HG02938 (cell line): ENCODE data around the gene ELOB.

ENCODE experiments used
- ATAC-seq: cut with Tn5 transposase; IDR thresholded peaks from one replicate; pipeline ENCODE4 v1.9.1; 2021; ENCODE audit warnings: mild to moderate bottlenecking, moderate library complexity; ENCODE audit not compliant: unreplicated experiment

Gene ELOB

DNA sequence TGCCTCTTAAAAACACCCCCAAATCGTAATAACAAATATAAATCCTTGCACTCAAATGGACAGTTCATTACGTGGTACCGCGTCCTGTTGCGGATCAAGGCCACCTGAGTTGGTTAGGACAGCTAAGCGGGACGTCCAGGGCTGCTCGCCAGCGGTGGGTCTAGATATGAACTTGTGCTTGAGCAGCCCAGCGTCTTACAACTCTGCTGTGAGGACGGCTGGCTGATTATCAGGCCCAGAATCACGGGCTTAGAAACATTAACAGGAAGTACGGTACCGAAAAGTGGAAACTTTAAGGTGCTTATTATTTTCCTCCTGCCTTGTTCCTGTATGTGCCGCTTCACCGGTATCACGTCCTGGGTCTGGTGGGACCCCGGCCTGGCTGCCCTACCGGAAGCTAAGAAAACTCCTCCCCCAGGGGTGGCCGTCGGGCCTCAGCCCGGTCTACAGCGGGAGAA, 25.5 kb downstream of the ELOB start:
- ATAC-seq, result no peak

GRCh38 chr16:2749936-2750335, 27.1 kb downstream of the ELOB start:
- ATAC-seq, result no peak

DNA sequence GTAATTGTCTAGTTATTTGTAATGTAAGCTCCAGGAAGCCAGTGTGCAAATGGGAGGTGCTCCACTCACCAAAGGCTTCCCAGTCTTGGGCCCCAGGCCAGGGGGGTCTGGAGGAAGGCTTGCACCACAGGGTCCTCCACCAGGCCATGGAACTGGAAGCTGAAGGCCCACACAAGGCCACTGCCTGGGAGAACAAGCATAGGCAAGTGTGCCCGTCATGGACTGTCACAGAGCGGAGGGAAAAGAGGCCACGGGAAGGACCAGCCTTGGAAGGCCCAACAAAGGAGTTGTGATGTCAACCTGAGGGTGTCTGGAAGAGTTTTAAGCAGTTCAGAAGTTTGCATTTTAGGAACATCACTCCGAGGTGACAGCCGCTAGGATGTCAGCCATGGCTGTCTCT, 27.6 kb downstream of the ELOB start:
- no peak for ATAC-seq

DNA sequence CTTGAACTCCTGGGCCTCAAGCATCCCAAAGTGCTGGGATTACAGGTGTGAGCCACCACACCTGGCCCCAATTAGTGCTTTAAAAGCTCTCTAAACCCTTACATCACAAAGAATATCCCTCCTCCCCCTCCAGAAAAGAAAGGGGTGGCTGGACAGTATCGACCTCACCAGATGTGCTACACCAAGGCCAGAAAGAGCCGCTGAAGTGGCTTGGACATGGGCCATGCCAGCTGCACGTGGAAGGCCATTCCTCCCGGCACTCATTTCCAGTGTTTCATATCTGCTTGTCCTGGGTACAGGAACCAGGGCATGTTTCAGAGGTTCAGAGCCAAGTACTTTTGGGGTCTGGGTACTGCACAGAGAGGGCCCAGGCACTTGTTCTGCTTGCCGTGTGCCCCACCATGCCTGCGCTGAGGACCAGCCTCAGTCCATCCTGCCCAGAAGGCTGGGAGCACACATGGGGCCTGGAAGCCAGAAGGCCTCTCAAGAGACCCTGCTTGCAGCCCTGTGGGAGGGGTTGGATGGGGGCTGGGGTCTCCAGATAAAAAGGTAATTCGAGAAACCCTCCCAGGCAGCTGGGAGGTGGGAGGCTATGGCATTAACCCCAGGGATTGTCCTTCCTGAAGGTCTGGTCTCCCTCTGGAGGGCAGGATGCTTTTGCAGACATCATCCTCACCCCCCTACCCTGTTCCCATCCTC, 28.2 kb downstream of the ELOB start:
- no peak for ATAC-seq

DNA sequence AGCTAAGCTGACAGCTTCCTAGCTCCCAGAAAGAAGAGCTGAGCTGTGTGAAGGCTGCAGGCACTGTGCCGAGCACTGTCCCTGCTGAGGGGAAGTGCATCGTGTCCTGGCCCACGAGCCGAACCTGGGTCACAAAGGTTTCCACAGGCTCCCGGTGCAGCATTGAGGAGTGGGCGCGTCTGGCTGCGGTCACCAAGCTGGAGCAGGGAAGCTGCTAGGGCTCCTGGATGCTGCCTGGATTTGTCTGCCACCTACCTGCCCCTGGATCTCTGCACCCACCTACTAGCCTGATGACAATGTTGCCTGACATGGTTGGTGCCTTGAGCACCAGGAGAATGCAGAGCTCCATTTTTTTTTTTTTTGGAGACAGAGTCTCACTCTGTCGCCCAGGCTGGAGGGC, 31.1 kb downstream of the ELOB start:
- no peak for ATAC-seq

- ATAC-seq, result no peak
Measured at GRCh38 chr16:2745116-2745890, 31.8 kb downstream of the ELOB start.

- no peak for ATAC-seq
Measured at GRCh38 chr16:2744711-2745110, 32.4 kb downstream of the ELOB start.

- no peak for ATAC-seq
Measured at GRCh38 chr16:2743007-2743810, 33.9 kb downstream of the ELOB start.

- ATAC-seq, result no peak
Measured at GRCh38 chr16:2742323-2743006, 34.6 kb downstream of the ELOB start.

- no peak for ATAC-seq
Measured at GRCh38 chr16:2741168-2741567, 35.9 kb downstream of the ELOB start.

DNA sequence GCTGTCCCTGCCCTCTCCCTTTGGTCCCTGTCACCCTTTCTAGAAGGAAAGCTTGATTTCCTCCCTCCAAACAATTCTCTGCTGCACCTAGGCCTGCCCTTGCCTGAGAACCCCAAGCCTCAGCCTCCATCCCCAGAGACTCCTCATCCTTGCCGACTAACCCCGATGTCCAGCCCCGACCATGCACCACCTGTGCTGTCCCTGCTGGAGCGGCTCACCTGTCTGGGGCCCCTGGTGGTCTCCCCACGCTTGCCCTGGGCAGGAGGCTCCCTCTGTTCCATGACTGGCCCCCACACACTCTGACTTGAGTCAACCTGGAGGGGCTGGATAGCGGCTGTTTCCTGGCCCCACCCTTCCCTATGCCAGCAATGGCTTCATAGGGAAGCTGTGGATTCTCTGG, 36.6 kb downstream of the ELOB start:
- no peak for ATAC-seq

- no peak for ATAC-seq
Measured at GRCh38 chr16:2739625-2740430, 37.3 kb downstream of the ELOB start.

GRCh38 chr16:2738615-2739014, 38.5 kb downstream of the ELOB start:
- no peak for ATAC-seq

- no peak for ATAC-seq
Measured at GRCh38 chr16:2737895-2738418, 39.1 kb downstream of the ELOB start.

DNA sequence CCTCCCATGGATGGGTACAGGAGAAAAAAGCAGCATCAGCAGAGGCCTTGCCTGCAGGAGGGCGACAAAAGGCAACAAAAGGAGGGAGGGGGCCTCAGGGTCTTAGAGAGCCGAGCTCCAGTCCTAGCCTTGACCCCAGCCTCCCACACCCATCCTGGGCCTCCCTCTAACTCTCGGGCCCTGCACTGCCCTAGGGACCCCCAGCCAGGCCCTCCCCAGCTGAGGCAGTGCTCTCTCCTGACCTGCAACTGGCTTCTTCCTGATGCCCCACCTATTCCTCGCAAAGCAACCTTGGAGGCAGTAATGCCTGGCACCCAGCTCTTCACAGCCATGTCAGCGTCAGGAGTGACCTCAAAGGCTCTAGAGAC, 39.9 kb downstream of the ELOB start:
- ATAC-seq, result no peak

- no peak for ATAC-seq
Measured at GRCh38 chr16:2736476-2737237, 40.4 kb downstream of the ELOB start.

DNA sequence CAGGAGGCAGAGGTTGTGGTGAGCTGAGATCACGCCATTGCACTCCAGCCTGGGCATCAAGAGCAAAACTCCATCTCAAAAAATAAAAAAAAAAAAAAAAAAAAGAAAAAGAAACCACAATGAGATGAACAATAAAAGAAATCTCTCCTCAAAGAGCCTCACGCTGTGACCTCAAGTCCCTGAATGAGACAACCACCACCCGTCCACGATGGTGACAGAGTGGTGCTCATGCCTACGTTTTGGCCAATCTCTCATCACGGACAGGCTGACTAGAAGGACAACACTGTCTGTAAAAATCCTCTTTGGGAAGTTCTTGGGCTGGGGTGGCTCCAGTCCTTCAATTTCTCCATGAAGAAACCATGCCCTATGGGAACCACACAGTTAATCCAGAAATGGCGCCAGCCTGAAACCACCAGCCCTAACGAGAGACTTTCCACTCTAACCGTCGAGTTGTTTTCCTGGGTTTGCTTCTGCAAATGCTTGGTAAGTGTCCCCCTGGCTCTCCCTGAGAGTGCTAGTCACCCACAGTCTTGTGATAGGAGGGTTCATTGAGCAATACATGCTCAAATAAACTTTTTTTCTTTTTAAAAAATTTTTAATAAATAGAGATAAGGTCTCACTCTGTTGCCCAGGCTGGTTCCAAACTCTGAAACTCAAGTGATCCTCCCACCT, 42.1 kb downstream of the ELOB start:
- no peak for ATAC-seq

DNA sequence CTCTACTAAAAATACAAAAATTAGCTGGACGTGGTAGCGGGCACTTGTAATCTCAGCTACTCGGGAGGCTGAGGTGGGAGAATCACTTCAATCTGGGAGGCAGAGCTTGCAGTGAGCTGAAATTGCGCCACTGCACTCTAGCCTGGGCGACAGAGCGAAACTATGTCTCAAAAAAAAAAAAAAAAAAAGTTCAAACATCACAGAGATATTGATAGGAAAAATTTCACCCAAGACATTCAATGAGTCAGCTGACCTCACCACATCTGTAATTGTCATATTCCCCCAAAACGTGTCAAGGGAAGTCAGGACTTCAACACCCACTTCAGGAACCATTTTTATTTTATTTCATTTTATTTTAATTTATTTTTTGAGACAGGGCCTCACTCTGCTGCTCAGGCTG, 49.0 kb downstream of the ELOB start:
- ATAC-seq, result no peak

DNA sequence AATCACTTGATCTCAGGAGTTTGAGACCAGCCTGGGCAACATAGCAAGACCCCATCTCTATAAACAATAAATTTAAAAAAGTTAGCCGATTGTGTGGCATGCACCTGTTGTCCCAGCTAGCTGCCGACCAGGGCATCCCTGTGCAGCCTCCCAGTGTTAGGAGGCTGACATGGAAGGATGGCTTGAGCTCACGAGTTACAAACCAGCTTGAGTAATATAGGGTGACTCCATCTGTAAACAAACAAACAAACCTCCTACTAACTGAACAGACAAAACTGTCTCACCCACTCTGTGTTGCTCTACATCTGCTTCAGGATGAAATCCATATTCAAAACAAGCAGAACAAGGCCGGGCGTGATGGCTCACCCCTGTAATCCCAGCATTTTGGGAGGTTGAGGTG, 50.2 kb downstream of the ELOB start:
- ATAC-seq, result no peak
